ENCODE data around the gene SLCO2A1.
A peak's percentile ranks its signal among the peaks of the same experiment; 100 is the strongest.

GRCh38 chr3:134028486-134029255, 1.1 kb downstream of the SLCO2A1 start:
- no peak for TF ChIP-seq CTCF (optimal IDR thresholded peaks at IDR 0.05 in 1 of 3, IDR thresholded peaks at IDR 0.05 in 1 of 3, conservative IDR thresholded peaks at IDR 0.05 in 1 of 3; ENCODE audit: extremely low read depth in 1 of 3, insufficient read depth in 2 of 3, low read length in 3 of 3)
- TF ChIP-seq EZH2 (IDR thresholded peaks at IDR 0.05; ENCODE audit: low read length), result peak; percentile 88

All from keratinocyte (primary cell).